ENCODE measurements around the gene FATE1.

Gene FATE1

GRCh38 chrX:151715752-151716151 is at the start of gene FATE1:
FATE1 (plus strand) TSS chrX:151716035; CDS start chrX:151716120, 85 bp downstream.
- H3K27me3 ChIP-seq (ENCODE audit: insufficient read depth, low read length, poor library complexity, severe bottlenecking) = no peaks in the 10 kb centered on the region
- no peak within 1 kb of the TSS for H3K4me2 ChIP-seq (ENCODE audit: low read depth, low read length, poor library complexity, severe bottlenecking)
- H3K4me3 ChIP-seq (ENCODE audit: low read length, poor library complexity, severe bottlenecking) = no peak within 1 kb of the TSS
- no peaks in the 10 kb centered on the region for H3K9me2 ChIP-seq (replicated peaks; ENCODE audit: low read depth, low read length)
- no peak within 1 kb of the TSS for H2AFZ ChIP-seq (ENCODE audit: low read length)
- no peaks in the 10 kb centered on the region for H3K4me1 ChIP-seq (ENCODE audit: insufficient read depth, low read length, poor library complexity, severe bottlenecking)
- no peak within 1 kb of the TSS for H3K9ac ChIP-seq (ENCODE audit: low read depth, low read length, poor library complexity, severe bottlenecking)
- TF ChIP-seq CTCF (conservative IDR thresholded peaks at IDR 0.05; ENCODE audit: low read length) (no peak), EZH2phosphoT487 (IDR thresholded peaks at IDR 0.05; ENCODE audit: borderline replicate concordance) (no peak)
- no peaks in the 10 kb centered on the region for H4K20me1 ChIP-seq (ENCODE audit: insufficient read depth, low read length, poor library complexity, severe bottlenecking)
- no peaks in the 10 kb centered on the region for H3F3A ChIP-seq (ENCODE audit: low read depth)
- H3K9me3 ChIP-seq (ENCODE audit: insufficient read depth, low read depth, low read length) = no peaks in the 10 kb centered on the region
- no peaks in the 10 kb centered on the region for H3K36me3 ChIP-seq (ENCODE audit: insufficient read depth, low read length)
- no peaks in the 10 kb centered on the region for H3K79me2 ChIP-seq (ENCODE audit: insufficient read depth, low read length)

GRCh38 chrX:151675121-151675746 is 40.6 kb upstream of the FATE1 start:
- no peaks in the 10 kb centered on the region for H3K79me2 ChIP-seq (ENCODE audit: insufficient read depth, low read length)
- H3K9me2 ChIP-seq (replicated peaks; ENCODE audit: low read depth, low read length) = no peaks in the 10 kb centered on the region
- no peaks in the 10 kb centered on the region for H3K4me1 ChIP-seq (ENCODE audit: insufficient read depth, low read length, poor library complexity, severe bottlenecking)
- no peak overlapping the region for H3K4me2 ChIP-seq (ENCODE audit: low read depth, low read length, poor library complexity, severe bottlenecking)
- no peaks in the 10 kb centered on the region for H3F3A ChIP-seq (ENCODE audit: low read depth)
- no peak overlapping the region for H2AFZ ChIP-seq (ENCODE audit: low read length)
- H3K36me3 ChIP-seq (ENCODE audit: insufficient read depth, low read length) = no peaks in the 10 kb centered on the region
- H3K4me3 ChIP-seq (ENCODE audit: low read length, poor library complexity, severe bottlenecking) = no peak overlapping the region
- no peak overlapping the region for H3K9ac ChIP-seq (ENCODE audit: low read depth, low read length, poor library complexity, severe bottlenecking)
- H4K20me1 ChIP-seq (ENCODE audit: insufficient read depth, low read length, poor library complexity, severe bottlenecking) = no peaks in the 10 kb centered on the region
- H3K9me3 ChIP-seq (ENCODE audit: insufficient read depth, low read depth, low read length) = no peaks in the 10 kb centered on the region
- TF ChIP-seq EZH2phosphoT487 (IDR thresholded peaks at IDR 0.05; ENCODE audit: borderline replicate concordance) (no peak), CTCF (conservative IDR thresholded peaks at IDR 0.05; ENCODE audit: low read length) (no peak)
- H3K27me3 ChIP-seq (ENCODE audit: insufficient read depth, low read length, poor library complexity, severe bottlenecking) = no peaks in the 10 kb centered on the region

- Histone ChIP-seq H3K4me3 (ENCODE audit: low read length, poor library complexity, severe bottlenecking) (no peak overlapping the region), H3K36me3 (ENCODE audit: insufficient read depth, low read length) (no peaks in the 10 kb centered on the region), H3K9me3 (ENCODE audit: insufficient read depth, low read depth, low read length) (no peaks in the 10 kb centered on the region), H3K79me2 (ENCODE audit: insufficient read depth, low read length) (no peaks in the 10 kb centered on the region), H2AFZ (ENCODE audit: low read length) (no peak overlapping the region), H4K20me1 (ENCODE audit: insufficient read depth, low read length, poor library complexity, severe bottlenecking) (no peaks in the 10 kb centered on the region), H3K9ac (ENCODE audit: low read depth, low read length, poor library complexity, severe bottlenecking) (no peak overlapping the region), H3F3A (ENCODE audit: low read depth) (no peaks in the 10 kb centered on the region), H3K27me3 (ENCODE audit: insufficient read depth, low read length, poor library complexity, severe bottlenecking) (no peaks in the 10 kb centered on the region), H3K9me2 (replicated peaks; ENCODE audit: low read depth, low read length) (no peaks in the 10 kb centered on the region), H3K4me1 (ENCODE audit: insufficient read depth, low read length, poor library complexity, severe bottlenecking) (no peaks in the 10 kb centered on the region), H3K4me2 (ENCODE audit: low read depth, low read length, poor library complexity, severe bottlenecking) (no peak overlapping the region)
- TF ChIP-seq CTCF (conservative IDR thresholded peaks at IDR 0.05; ENCODE audit: low read length) (no peak), EZH2phosphoT487 (IDR thresholded peaks at IDR 0.05; ENCODE audit: borderline replicate concordance) (no peak)
These were observed 39.6 kb upstream of the FATE1 start for GRCh38 chrX:151676196-151676595.

Measured in Loucy (cell line).